OCI-LY3 (cell line): ENCODE results near the gene ERICH4.

Experiments
- CTCF ChIP-seq: fragments of 200-600, 300-600 bp; sonication (generic); IDR thresholded peaks from 2 replicates; pipeline ENCODE4 v1.5.1; 2014; ENCODE audit warnings: antibody characterized with exemption, low read length, low read depth
- EZH2phosphoT487 ChIP-seq: fragments of 200-600 bp; shearing (Covaris generic); IDR thresholded peaks from 2 replicates; pipeline ENCODE4 v1.6.1; 2018; ENCODE audit warnings: antibody characterized with exemption, mixed run types, low read depth

- TF ChIP-seq CTCF (no peak), EZH2phosphoT487 (no peak)
Measured at GRCh38 chr19:41407271-41407670, 35.7 kb upstream of the ERICH4 start.
